GM18517 (cell line): ENCODE data around the gene ADRB2.
"Not testable (repeated sequence)": the region's sequence is repeated elsewhere in the genome, so short reads cannot be mapped to it uniquely, and the experiment has no call there.

Source experiments
- ATAC-seq: cut with Tn5 transposase; IDR thresholded peaks from one replicate; pipeline ENCODE4 v1.9.1; 2021; ENCODE audit warnings: mild to moderate bottlenecking, moderate library complexity; ENCODE audit not compliant: unreplicated experiment

ADRB2 gene

DNA sequence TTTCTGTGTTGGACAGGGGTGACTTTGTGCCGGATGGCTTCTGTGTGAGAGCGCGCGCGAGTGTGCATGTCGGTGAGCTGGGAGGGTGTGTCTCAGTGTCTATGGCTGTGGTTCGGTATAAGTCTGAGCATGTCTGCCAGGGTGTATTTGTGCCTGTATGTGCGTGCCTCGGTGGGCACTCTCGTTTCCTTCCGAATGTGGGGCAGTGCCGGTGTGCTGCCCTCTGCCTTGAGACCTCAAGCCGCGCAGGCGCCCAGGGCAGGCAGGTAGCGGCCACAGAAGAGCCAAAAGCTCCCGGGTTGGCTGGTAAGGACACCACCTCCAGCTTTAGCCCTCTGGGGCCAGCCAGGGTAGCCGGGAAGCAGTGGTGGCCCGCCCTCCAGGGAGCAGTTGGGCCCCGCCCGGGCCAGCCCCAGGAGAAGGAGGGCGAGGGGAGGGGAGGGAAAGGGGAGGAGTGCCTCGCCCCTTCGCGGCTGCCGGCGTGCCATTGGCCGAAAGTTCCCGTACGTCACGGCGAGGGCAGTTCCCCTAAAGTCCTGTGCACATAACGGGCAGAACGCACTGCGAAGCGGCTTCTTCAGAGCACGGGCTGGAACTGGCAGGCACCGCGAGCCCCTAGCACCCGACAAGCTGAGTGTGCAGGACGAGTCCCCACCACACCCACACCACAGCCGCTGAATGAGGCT lies at the start of gene ADRB2:
ADRB2 (plus strand) TSS at position 559 of the 686 bp plus-strand sequence. CDS start 221 bp downstream, outside the sequence.
- peak; percentile 92 for ATAC-seq

DNA sequence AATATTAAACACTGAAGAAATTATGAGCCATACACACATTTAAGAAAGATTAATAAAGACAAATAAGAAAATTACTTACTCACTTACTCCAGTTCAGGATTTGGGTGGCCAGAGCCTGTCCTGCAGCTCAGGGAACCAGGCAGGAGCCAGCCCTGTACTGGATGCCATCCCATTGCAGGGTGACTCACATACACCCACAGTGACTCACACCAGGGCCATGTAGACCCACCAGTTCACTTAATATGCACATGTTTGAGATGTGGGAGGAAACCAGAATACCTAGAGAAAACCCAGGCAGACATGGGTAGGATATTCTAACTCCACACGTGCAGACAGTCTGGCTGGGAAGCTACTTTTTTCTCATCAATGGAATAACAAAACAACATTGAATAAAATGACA lies 49.6 kb upstream of the ADRB2 start:
- ATAC-seq, result no peak

DNA sequence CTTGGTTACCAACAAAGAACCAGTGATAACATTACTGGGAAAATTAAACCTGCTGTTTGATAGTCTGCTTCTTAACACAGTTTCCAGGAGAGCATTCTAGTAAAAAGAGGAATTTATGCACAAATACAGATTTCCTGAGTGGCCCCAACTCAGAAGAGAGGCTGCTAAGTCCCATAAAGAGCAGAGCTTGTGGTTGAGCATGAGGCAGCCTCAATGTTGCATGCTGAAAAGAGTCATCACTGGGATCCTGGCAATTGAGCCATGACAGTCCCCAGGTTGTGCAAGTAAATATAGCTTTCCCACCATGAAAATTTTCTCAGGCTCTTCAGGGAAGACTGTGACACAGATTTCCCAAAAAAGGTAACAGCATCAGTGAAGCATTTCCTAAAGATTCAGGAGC lies 47.5 kb upstream of the ADRB2 start:
- ATAC-seq, result no peak

DNA sequence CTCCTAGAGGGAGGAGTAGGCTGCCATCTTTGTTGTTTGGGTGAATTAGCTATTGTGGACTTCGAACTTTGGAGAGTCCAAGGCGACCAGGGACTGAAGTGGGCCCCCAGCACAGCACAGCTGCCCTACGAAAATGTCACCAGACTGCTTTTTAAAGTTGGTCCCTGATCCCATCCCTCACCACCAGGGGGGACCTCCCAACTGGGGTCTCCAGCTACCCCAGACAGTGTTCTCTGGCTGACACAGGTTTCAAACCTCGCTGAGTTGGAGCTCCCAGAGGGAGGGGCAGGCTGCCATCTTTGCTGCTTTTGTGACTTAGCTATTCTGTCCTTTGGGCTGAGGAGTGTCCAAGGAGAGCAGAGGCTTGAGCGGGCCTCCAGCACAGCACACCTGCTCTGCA lies 45.7 kb upstream of the ADRB2 start:
- no peak for ATAC-seq

DNA sequence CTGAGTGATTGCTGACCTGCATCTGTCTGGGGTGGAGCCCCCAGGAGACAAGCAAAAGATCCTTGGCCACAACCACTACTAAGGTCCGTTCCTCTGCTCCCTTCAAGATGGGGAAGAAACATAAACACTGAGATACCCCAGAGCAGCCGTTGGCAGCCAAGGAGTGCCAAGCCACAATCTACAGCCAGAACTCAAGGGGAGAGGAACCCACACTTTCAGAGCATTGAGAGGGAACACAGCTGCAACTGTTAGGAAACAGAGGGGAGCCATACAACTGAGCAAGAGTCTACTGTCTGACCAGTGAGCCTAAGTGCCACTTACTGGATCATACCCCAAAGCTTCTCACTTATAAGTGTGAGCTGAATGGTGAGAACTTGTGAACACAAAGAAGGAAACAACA lies 44.6 kb upstream of the ADRB2 start:
- no peak for ATAC-seq

DNA sequence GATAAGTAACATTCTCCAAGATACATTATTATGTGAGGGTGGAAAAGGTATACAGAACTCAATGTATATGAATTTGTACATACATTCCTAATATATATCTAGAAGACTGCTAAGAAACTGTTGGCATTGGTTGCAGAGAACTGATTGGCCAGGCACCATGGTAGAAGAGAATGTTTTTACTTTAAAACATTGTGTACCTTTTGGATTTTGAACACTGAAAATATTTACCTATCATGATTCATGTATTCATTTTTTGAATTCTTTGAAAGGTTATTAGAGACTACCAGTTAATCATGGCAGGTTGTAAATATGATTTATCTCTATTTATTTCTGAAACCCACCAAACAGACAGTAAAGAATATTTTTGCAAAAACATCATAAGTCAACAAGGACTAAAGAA lies 41.2 kb upstream of the ADRB2 start:
- no peak for ATAC-seq

DNA sequence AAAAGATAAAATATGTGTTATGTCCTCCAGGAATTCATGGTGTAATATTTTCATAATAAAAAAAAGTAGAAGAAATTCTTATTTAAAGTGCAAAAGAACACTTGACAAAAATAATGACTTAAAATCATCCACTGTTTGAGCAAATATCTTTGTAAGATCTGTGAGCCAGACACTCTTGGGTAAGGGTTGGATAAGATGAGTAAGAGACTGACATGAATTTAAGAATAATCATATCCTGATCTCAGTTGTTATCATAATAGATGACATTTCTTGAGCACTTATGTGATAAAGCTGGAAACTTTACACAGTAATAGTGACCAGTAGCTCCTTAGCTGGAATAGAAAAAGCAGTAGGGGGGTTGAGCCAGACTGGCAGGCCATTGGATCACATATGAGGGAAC lies 40.0 kb upstream of the ADRB2 start:
- ATAC-seq, result no peak

DNA sequence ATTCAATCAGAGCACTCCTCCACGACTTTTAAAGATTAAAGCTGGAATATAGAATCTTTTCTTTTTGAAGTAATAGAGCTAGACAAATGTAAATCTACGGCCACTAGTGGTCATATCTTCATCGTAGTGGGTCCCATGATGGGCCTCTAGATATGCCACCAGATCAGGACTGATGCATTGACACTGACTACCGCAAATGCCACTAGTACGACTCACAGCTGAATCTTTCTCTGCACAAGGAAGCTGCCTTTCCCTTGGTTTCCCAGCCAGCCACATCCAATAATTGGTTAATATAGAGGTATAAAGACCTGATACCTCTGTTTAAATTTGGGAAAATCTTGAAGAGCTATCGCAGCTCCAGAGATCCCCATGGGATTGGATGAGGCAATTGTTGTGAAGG lies 37.8 kb upstream of the ADRB2 start:
- ATAC-seq, result no peak

DNA sequence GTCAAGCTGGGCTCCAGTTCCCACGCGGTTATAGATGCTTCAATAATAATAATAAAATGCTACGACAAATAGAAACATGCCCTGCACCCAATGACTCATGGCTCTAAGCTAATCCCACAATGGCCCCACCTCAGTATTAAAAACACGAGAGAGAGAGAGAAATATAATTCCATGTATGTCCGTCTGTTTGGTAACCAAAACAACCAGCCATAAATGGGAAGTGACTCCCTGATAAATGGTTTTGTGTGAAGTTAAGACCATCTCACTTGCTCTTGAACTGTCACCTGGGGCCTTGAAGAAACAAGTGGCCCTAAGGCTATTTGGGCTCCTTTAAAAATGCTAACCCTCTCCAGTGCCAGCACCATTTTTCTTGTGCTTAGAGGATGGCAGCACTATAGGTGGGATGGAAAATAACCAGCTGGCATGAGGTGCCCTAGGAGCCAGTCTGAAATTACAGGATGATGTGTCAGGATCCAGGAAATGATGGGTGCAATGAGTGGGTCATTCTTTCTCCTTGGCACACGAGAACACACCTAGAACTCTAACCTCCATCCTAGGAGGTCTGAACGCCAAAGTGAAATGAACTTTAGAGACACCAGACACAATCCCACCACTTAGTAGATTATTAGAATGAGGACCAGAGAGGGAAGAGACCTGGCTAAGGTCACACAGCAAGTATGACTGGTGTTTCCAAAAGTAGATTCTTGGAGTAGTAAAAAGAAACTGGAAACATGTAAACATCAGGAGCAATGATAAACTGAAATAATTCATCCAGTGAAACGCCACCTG lies 35.7 kb upstream of the ADRB2 start:
- peak; percentile 29 for ATAC-seq

DNA sequence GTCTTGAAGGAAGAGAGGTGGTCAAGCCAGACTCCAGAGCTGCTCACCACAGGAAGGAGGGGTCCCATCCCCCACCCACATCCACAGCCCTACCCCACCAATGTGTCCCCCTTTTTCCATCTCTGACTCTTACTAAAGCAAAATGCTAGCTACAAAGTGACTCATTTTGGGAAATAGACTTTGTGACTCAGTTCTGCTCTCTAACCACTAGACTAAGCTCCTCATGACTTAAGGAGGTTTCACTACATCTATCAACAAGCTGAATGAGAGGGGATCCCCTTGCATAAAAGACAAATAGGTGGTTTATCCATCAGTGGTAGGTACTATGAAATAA lies 35.1 kb upstream of the ADRB2 start:
- ATAC-seq, result peak; percentile 96

DNA sequence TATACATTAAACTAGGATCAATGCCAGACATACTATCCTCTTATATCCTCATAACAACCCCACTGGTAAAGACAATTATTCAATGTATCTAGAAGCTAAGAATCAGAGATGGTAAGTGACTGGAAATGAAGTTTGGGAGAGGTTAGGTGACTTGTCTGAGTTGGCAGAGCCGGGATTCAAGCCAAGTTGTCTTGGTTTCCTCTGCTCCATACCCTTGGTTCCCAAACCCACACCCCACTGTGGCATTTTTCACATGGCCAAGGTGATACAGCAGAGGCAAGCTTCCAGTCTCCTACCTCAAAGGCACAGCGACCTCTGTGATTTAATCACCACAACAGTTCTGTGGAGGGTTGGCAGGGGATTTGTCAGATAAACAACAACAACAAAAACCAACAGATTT lies 34.7 kb upstream of the ADRB2 start:
- ATAC-seq, result peak; percentile 11

DNA sequence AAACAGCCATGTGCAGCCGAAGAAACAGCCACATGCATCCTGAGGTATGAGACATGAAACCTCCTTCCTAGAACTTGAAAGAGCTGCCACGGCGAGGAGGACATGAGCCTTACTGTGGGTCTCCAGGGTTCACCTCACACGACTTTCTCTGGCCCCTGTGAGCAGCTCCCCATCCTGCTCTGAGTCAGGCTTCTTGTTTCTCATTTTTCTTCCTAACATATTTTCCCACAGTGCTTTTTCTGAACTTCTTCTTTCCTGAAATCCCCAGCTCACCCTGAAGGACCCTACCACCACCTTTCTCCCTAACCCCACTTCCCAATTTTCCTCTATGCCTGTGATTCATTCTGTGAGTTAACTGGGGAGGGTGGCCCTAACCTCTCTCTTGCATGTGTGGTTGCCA lies 33.7 kb upstream of the ADRB2 start:
- no peak for ATAC-seq

DNA sequence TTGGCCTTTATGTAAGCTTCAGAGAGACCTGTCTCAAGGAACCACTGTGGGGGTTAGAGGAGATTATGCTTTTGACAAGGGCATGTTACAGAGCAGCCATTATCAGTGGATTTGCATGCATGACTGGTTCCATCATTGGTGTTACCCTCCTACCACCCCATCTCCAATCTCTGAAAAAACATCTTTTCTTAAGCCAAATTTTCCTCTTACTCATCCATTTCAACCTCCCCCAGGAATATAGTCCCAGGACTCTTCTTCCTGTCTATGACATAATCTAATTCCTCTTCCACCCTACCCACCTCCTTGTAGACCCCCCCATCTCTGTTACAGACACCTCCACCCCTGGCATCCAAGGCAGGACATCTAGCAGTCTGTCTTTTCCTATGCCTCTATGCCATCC lies 33.1 kb upstream of the ADRB2 start:
- no peak for ATAC-seq

DNA sequence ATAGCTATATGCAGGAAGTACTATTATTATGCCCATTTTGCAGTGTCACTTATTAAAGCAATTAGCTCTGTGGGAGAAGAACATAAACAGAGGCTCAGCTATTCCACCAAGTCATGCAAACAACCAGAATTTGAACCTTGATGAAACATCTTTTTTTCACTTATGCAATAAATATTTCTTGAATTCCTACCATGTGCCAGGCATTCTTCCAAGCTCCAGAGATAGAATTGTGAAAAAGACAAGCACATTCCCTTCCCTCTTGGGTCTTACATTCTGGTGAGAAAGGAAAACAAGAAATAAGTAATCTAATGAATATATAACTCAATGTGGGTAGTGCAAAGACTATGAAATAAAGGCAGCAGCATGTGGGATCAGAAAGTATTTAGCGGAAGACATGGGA lies 32.1 kb upstream of the ADRB2 start:
- ATAC-seq, result no peak

DNA sequence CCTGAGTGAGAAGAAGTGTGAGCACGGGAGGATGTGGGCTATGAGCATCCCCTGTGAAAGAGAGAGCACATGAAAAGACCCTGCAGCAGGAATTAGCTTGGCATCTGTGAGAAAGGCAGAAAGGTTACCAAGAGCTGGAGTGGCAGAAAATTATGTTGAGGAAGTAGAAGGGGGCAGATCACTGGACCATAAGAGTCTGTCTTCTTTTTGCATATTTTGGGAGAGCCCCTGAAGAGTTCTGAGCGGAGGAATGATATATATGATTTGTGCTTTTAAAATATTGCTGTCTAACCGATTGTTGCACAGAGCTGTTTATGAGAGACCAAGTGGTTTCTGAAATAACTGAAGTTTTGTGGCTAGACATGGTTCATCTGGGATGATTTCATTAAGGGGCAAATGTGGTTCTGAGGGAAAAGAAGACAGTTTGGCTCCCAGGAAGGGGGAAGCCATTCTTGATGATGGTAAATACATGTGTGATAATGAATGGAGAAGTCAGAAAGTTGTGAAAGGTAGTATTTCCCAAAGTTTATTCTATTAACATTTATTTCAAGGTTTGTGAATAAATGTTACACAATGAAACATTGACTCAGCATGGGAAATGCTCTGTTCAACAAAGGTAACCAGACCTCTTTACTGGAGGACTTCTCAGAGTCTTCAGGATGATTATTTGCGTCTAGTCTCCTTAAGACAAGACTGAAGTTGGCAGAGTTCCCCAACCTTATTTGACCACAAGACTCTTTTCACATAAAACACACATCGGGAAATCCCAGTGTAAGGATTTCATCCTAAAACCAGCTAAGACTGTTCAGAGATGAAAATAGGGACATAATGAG lies 31.5 kb upstream of the ADRB2 start:
- no peak for ATAC-seq

DNA sequence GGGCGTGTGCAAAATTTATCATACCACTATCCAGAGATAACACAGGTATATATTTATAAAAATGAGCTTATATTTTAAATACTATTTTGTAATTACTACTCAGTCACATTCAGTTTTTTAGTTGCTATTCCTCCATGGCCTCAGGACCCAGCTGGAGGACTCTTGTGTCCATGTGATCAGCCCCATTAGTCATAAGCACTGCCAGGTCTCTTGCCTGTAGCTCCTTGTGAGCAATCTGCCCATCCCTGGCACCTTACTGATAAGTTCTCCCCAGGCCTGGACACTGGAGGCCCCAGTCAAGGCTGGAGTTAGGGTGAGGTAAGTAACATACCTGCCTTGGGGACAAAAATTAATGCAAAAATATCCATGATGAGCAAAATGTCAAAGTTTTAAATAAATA lies 29.5 kb upstream of the ADRB2 start:
- no peak for ATAC-seq

DNA sequence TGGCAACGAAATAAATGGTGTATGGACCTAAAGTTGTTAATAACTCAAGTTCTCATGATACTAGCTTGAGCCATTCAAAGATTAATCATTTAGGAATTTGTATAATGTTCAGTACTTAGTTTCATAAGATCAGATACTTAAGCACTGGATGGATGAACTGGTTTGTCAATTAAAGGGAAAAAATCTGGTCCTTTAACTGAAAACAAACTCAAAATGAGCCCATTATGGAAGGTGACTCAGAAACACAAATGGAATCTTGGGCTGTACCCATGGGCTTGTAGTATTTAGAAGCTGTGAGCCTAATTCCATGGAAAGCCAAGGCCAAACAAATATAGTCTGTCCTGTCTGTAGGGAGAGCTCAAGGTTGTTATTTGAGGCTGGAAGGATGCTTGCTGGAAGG lies 27.6 kb upstream of the ADRB2 start:
- ATAC-seq, result no peak

DNA sequence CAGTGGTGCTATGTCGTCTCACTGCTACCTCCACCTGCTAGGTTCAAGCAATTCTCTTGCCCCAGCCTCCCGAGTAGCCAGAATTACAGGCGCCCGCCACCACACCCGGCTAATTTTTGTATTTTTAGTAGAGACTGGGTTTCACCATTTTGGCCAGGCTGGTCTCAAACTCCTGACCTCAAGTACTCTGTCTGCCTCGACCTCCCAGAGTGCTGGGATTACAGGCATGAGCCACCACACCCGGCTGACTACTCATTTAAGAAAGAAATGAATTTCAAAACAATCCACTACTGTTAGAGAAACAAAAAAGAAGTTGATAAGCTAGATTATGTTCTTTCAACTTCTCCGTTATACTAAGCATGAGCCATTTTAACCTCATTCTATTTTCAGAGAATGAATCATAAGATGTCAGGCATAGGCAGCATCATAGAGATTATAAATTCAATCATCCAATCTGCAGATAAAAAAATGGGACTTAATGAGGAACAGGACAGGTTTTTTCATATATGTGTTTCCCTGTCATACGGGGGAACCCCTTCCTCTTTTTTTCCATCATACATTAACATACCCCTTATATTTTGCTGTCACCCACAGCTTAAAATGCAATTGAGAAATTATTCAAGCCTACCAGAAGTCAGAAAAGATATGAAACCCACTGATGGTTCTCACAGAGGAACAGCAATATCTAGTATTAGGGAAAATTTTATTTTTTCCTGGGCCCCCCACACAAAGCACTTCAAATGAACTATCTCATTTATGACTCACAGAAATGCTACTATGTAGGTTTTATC lies 26.5 kb upstream of the ADRB2 start:
- no peak for ATAC-seq

DNA sequence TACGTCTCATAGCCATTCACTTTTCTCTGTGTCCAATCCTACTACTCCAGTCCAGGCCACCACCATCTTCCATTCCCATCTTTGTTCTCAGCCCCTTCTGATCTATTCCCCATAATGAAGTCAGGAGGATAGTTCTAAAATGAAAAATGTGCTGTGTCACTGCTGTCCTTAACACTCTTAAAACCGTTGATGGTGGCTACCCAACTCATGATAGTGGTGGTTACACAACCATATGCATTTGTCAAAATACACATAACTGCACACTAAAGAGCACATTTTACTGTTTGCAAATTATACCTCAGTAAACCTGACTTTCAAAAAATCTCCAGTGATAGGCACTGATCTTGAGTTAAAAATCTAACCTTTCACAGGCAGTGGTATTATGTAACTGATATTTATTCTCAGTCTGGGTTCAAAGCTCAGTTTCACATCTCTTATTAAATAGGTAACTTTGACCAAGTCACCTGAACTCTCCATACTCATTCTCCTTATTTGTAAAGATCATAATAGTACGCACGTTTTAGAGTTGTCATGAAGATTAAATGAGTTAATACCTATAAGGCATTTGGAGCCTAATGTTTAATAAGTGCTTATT lies 24.6 kb upstream of the ADRB2 start:
- ATAC-seq, result no peak

DNA sequence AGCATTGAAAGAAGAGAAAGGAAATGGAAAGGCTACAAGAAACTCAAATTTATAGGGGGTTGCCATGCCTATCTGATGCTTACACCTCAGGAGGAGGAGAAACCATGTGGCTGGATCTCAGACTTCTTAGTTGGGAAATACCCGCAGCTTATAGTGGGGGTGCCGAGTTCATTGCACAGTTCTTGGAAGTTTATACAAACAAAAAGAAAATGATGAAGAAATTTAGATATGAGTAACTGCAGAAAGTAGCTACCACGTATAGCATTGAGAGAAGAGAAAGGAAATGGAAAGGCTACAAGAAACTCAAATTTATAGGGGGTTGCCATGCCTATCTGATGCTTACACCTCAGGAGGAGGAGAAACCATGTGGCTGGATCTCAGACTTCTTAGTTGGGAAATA lies 23.0 kb upstream of the ADRB2 start:
- ATAC-seq, result not testable (repeated sequence)

DNA sequence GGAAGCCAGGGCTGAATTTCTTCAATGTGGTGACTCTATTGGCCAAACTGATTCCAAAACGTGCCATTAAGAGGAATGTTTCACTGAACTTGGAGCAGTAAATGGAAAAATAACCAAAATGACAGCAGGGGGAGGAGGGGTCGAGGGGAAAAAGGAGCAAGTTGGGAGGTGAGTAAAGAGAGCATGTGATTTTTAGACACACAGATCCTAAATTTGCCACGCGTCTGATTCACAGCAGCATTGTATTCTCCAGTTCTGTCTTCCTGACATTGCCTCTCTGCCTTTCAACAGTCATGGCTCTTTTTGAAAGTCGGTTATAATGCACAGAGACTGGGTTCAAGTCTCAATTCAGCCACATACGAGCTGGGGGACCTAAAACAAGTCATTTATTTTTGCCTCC lies 22.0 kb upstream of the ADRB2 start:
- ATAC-seq, result no peak
